GM21717 (cell line): ENCODE results near the gene MAF.

Experiments used
- ATAC-seq: cut with Tn5 transposase; IDR thresholded peaks from one replicate; pipeline ENCODE4 v1.9.1; 2021; ENCODE audit warnings: mild to moderate bottlenecking, moderate library complexity; ENCODE audit not compliant: unreplicated experiment

Gene MAF

GRCh38 chr16:79613009-79613408 lies 12.5 kb upstream of the MAF start:
- no peak for ATAC-seq

- no peak for ATAC-seq
These were observed 11.7 kb upstream of the MAF start for GRCh38 chr16:79612207-79612606.

DNA sequence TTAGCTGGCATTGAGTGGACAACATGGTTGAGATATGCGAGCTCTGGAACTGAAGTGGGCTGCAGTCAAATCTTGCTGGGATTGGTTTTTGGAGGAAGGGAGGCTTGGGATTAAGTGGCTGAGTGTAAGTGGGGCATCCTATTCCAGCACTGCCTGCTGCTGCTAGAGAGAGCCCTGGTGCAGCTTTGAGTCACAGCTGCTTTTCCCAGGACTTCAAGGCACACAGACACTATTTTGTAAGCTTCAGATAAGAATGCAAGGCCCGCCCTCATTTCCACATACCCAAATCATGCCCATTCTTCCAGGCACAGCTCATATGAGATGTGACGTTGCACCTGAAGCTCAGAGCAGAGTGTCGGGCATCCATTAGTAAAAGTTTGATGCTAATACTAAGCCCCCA lies 10.2 kb upstream of the MAF start:
- ATAC-seq: no peak

DNA sequence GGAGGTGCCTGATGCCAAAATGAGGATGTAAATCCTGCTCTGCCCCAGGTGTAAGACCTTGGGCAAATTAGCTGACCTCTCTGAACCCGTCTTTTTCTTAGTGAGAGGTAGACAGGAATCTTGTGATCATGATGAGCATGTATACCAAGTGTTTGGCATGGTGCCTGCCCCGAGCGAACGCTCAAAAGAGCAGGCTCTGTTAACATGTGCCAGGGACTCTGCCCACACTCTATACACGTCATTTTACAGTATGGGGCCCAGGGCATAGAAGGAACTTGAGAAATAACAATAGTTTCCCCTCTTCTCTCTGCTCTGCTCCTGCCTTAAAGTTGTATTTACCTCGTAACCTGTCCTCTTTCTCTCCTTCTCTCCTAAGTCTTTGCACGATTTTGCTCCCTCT lies 9.3 kb upstream of the MAF start:
- no peak for ATAC-seq

GRCh38 chr16:79608976-79609375 lies 8.4 kb upstream of the MAF start:
- ATAC-seq: no peak

DNA sequence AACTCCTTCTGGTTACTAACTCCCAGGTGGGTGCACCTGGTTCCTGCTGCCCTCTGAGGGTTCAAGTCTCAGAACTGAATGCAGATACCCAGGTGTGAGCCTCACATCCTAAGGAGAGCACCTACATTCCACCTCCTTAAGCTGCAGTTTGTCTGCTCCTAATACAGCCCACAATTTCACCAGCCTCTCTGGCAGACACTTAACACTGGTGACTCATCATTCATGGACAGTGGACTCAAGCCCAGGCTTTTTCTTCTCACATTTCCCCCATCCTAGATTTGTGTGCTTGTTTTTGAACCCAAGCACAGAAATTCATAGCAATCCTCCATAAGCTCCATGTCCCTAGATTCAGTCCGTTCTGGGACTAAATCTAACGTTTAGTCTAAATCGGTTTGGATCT lies 7.0 kb upstream of the MAF start:
- no peak for ATAC-seq

GRCh38 chr16:79605999-79606398 lies 5.5 kb upstream of the MAF start:
- ATAC-seq: no peak

GRCh38 chr16:79603055-79603454 lies 2.5 kb upstream of the MAF start:
- no peak for ATAC-seq

DNA sequence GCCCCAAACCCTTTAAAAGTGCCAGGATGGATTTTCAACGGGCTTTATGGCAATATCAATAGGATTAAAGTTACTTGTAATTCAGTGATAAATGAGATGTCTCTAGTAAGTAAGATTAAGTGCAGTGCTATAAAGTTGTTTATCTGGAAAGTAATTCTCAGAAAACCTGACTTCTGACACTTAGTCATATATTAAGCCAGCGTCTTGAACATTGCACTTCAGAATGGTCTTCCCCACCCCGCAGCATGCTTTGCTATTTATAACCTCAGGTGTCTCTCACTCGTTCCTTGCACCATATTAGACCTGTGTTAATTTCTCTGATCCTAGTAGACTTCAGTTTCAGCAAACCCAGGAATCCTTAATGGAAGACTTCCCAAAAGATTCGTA lies 2.1 kb upstream of the MAF start:
- no peak for ATAC-seq

- no peak for ATAC-seq
These were observed 1.5 kb upstream of the MAF start for GRCh38 chr16:79601931-79602627.

- ATAC-seq: no peak
These were observed 774 bp upstream of the MAF start for GRCh38 chr16:79601092-79601930.

- no peak for ATAC-seq
These were observed 500 bp downstream of the MAF start for GRCh38 chr16:79599837-79600637.

- no peak for ATAC-seq
These were observed 1.2 kb downstream of the MAF start for GRCh38 chr16:79599256-79599836.

DNA sequence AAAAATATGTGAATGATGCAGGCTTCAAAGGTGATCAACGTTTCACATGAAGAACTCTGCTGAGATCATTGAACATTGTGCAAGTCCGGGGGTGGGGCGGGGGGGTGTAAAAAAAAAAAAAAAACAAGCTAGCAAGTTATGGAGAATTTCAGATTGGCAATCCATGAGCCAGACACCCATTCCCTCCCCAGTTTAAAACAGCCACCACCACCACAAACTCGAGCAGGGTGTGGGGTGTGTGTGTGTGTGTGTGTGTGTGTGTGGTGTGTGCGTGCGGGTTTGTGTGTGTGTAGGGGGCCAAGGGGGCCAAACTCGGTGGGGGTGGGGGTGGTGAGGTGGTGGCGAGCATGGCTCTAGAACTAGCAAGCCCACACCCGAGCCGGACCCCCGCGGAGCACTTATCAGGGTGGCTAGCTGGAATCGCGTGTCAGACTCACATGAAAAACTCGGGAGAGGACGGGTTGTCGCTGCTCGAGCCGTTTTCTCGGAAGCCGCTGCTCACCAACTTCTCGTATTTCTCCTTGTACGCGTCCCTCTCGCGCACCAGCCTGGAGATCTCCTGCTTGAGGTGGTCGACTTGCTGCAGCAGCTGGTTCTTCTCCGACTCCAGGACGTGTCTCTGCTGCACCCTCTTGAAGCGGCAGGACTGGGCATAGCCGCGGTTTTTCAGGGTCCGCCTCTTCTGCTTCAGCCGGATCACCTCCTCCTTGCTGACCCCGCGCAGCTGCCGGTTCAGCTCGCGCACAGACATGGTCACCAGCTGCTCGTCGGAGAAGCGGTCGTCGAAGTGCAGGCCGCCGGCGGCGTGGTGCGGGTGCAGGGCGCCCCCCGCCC lies 2.0 kb downstream of the MAF start:
- ATAC-seq: no peak

- no peak for ATAC-seq
These were observed 2.5 kb downstream of the MAF start for GRCh38 chr16:79598063-79598347.

- no peak for ATAC-seq
These were observed 3.1 kb downstream of the MAF start for GRCh38 chr16:79597277-79598062.

DNA sequence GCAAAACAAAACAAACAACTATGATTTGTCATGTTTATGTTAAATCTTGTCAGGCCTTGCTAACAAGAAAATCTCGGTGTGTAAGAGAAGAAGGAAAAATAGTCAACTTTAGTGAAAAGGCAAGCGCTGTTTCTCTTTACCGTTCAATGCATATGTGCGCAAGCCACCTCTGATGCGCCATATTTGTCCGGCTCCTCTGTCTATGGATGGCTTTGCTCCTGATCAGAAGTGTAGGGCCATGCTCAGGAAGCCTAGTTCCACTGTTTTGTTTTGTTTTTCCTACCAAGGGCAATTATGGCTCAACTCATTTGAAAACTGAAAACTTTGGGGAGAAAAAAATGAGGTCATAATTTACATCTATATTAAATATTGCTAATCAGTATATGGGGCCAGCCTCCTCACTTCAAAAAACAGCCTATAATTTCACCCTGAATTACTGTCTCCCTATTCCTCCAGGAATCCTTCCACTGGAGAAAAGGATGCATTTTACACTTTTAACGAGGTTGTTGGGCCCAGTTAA lies 4.5 kb downstream of the MAF start:
- ATAC-seq: no peak

DNA sequence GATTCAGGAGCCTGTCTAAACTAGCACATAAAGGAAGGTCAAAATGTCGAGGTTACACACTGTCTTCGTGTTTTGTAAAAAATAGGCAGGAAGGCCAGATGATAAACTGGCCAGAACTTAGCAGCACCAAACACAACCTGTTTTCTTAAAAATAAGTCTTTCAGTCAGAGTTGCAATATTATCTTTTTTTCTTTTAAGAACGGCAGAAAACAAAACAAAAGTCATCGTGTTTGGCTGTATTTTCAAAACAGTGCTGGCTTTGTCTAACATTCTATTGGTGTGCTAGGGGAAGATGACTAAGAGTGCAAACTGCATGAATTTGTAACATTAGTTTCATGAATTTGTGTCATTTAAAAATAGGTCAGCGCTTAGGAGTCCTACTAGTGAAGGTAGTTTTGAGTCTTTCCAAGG lies 5.3 kb downstream of the MAF start:
- no peak for ATAC-seq

DNA sequence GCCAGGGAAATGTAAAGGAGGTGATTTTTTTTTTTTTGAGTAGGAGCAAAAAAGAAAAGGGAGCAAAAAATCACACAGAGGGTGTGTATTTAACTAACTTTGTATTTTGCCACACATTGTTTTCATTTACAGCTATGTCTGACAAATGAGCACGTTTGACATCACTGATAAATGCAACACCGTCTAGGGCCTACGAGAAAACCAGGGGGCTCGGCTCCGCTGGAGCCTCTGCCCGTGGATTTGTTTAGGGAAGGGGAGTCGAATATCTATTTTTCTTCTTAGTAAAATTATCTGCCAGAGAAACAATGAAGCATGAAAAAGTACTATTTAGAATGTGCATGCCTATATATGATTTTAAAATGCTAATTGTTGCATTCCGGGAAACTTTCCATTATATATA lies 6.8 kb downstream of the MAF start:
- ATAC-seq: no peak

DNA sequence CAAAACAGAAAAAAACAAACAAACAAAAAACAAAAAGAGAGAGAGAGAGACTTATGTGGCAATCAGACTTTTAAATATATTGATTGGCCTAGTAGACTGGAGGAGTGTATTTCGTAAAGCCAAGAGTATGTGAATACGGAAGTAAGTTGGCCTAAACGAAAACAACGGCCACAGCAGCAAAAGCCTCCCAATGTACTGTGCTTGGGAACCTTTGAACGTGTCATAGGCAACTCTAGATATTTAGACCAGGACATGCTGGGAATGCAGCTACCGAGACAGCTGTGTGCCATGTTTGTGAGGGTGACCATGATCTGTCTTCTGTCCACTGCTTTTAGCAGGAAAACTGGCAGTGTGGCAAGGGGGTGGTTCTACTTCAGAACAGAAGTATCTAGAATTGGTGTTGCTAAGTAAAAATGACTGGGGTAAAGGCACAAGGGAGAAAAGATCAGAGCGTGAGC lies 7.4 kb downstream of the MAF start:
- ATAC-seq: no peak
